Measurements from ENCODE around the gene NOD2.

GRCh38 chr16:50706250-50706649 is 12.8 kb downstream of the NOD2 start:
- no peak for TF ChIP-seq CTCF (IDR thresholded peaks at IDR 0.05; ENCODE audit: low read depth, low read length)
- no peak for TF ChIP-seq POLR2A (IDR thresholded peaks at IDR 0.05; ENCODE audit: extremely low read depth, insufficient read length)
- no peak for TF ChIP-seq MAX (IDR thresholded peaks at IDR 0.05; ENCODE audit: low read depth, low read length)
- no peak for TF ChIP-seq MYC (IDR thresholded peaks at IDR 0.05; ENCODE audit: low read depth, low read length)
